Testis (tissue), 5 donors: ENCODE data around the gene NBPF26. TPM values are rescaled to one million over a fixed set of nuclear protein-coding genes. Genes with fewer than 3 reads are reported as not detected.
A peak's percentile ranks its signal among the peaks of the same experiment; 100 is the strongest.
"Not testable (repeated sequence)": the region's sequence is repeated elsewhere in the genome, so short reads cannot be mapped to it uniquely, and the experiment has no call there.

Experiments
- DNase-seq: peaks from one replicate; pipeline ENCODE4 v3.0.0-alpha.2; 2019
- H3K27ac ChIP-seq, 2 donors: fragments of 200-600 bp; sonication (generic); one replicate each; pipeline ENCODE4 v1.5.1; 2019
- H3K27me3 ChIP-seq: fragments of 200-600 bp; sonication (generic); one replicate; pipeline ENCODE4 v1.5.1; 2019
- H3K36me3 ChIP-seq: fragments of 200-600 bp; sonication (generic); one replicate; pipeline ENCODE4 v1.5.1; 2017; ENCODE audit warnings: low read depth; ENCODE audit errors: missing control alignments
- H3K4me1 ChIP-seq: fragments of 200-600 bp; sonication (generic); one replicate; pipeline ENCODE4 v1.5.1; 2019
- H3K4me3 ChIP-seq, 2 donors: fragments of 200-600 bp; sonication (generic); one replicate each; pipeline ENCODE4 v1.5.1; 2017 to 2019
- H3K9me3 ChIP-seq: fragments of 200-600 bp; sonication (generic); one replicate; pipeline ENCODE4 v1.5.1; 2017
- WGBS, 2 donors: methylation state at CpG; one replicate each; pipeline ENCODE4 v1.1.5; 2018; 5-methylcytosine and 5-hydroxymethylcytosine counted together
- intact Hi-C: fragments of 100-400 bp; cut with DNase I; formaldehyde crosslinking; loops from one replicate; pipeline ENCODE4 v1.15.1; 2023; ENCODE audit warnings: low total_unique reads
- long read RNA-seq, 2 donors: transcript quantifications; one replicate each; lab custom pipeline, GENCODE V29; 2026
- polyA plus RNA-seq: library from polyadenylated mRNA; stranded (reverse); fragments of 350-450 nt; fragmentation: Illumina TruSeq; extraction: RNeasy Lipid Tissue Mini Kit (QIAGEN cat#74804); gene quantifications from one replicate; pipeline ENCODE4 v1.2.3, GENCODE V29; 2014; ENCODE audit warnings: low read depth, low replicate concordance; ENCODE audit not compliant: insufficient read depth
- total RNA-seq, 2 donors: library from RNA; depleted of rRNA; stranded (reverse); fragments of >200 nt; gene quantifications; one replicate each; pipeline ENCODE4 v1.2.3, GENCODE V29; 2016

Gene NBPF26
- total RNA-seq (10 to 100 TPM; 31.7 to 41.2 TPM), polyA plus RNA-seq (19.5 TPM)
- long read RNA-seq, donor 1 = 0 reads
- long read RNA-seq, donor 2 = 0 reads

DNA sequence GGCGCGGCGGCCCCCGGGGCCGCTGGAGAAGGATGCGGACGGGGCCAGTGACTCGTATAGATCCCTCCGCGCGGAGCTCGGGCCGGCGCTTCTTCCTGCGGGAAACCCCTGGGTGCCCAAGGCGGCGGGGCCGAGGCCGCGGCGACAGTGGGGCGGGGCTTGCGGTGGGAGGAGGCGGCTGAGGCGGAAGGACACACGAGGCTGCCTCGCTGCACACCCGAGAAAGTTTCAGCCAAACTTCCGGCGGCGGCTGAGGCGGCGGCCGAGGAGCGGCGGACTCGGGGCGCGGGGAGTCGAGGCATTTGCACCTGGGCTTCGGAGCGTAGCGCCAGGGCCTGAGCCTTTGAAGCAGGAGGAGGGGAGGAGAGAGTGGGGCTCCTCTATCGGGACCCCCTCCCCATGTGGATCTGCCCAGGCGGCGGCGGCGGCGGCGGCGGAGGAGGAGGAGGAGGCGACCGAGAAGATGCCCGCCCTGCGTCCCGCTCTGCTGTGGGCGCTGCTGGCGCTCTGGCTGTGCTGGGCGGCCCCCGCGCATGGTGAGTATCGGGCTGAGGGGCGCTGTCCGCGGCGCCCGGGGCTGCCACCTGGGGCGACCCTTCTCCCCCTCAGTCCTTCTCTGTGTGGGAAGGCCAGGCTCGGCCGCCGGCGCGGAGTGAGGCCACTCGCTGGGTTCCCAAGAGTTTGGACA lies at the start of gene NBPF26:
Gene NBPF26, plus strand, starts transcription at position 231 of the 688 bp plus-strand sequence.
- WGBS, 2 donors = no CpG with 5 or more reads among the region's 74 CpGs

DNA sequence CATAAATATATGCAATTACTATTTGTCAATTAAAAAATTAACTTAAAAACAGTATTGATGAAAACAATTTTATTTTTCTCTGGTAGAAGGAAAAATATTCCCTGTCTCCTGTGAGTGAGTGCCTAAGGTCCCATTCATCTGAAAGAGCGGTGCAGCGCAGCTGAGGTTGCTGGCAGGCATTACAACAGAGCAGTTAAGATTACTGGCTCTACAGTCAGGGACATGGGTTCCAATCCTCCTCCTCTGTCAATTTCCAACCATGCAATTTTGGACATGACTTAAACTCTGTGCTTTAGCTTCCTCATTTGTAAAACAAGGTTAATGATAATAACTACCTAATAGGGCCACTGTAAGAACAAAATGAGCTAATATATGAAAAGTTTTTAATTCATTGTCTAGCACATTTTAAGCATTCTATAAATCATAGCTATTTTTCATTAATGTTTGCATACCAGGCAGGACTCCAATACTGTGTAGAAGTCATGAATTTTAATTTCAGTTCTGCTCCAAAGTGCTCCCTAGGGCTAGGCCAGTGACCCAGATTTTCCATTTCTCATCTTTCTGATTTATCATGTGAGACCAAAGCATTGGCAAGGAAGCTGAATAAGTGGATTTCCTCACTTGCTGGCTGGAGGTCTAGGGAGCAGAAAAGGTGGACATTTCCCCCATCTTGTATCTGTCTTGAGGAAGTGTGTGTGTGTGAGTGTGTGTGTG lies 43.5 kb upstream of the NBPF26 start:
- DNase-seq, H3K4me1 ChIP-seq, H3K9me3 ChIP-seq, H3K27me3 ChIP-seq, H3K4me3 ChIP-seq, H3K27ac ChIP-seq, intact Hi-C loops, H3K36me3 ChIP-seq: not testable (repeated sequence)
- 100% methylated on average over 2 of the region's 2 CpGs; no CpG with 5 or more reads in 1 of the 2 donors for WGBS, 2 donors

More for the DNA sequence above, at the start of gene NBPF26:
- peak within 1 kb of the TSS in 1 of 2 donors; percentile 53 for H3K27ac ChIP-seq
- H3K4me1 ChIP-seq, H3K27me3 ChIP-seq, intact Hi-C loops, H3K9me3 ChIP-seq, H3K36me3 ChIP-seq: not testable (repeated sequence)
- peak within 1 kb of the TSS in 1 of 2 donors; percentile 69 for H3K4me3 ChIP-seq
- peak; percentile 77 for DNase-seq

DNA sequence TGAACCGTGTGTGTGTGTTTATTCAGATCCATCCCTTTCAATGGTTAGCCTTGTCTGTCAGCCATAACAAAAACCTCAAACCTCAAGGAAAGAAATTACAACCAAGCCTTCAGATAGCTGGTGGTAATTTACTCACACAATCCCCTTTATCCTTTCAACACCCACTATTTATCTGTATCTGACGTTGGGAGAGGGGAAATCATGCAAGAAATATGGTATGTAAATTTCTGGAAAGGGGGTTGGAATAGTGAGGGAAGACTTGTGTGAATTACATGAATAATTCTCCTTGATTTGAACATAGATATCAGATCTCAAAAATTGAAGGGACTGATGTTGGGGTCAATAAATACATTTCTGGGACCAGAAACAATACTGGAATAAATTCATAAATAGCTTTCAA lies 42.8 kb upstream of the NBPF26 start:
- intact Hi-C loops, H3K4me3 ChIP-seq, H3K9me3 ChIP-seq, H3K4me1 ChIP-seq, H3K36me3 ChIP-seq, H3K27me3 ChIP-seq, DNase-seq, H3K27ac ChIP-seq: not testable (repeated sequence)
- WGBS, 2 donors = no CpG with 5 or more reads among the region's 2 CpGs

DNA sequence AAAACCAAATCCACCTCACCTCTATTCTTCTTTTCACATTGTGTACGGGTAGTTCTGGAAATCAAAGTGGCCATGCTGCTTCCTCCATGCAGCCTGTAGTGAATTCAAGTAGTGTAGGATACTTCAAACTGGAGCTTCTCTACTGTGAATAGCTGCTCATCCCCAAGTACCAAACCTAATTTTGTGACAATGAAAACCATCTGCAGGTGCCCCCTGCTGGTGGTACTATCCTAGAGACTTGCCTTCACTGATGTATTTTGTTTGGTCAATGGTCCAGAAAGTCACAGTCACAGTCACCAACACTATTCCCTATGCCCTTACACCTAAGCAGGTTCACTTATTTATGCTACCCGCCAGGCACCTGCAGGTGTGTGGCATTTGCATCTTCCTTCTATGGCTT lies 39.3 kb upstream of the NBPF26 start:
- intact Hi-C loops = not testable (repeated sequence)
- WGBS, 2 donors = no CpG with 5 or more reads among the region's 2 CpGs

GRCh38 chr1:120685622-120686021 lies 38.1 kb upstream of the NBPF26 start:
- H3K36me3 ChIP-seq, intact Hi-C loops, H3K9me3 ChIP-seq, DNase-seq, H3K4me3 ChIP-seq, H3K4me1 ChIP-seq, H3K27ac ChIP-seq, H3K27me3 ChIP-seq: not testable (repeated sequence)
- WGBS, 2 donors = no CpG with 5 or more reads among the region's 2 CpGs

More for the DNA sequence above, 39.3 kb upstream of the NBPF26 start:
- not testable (repeated sequence) for H3K4me3 ChIP-seq, H3K27ac ChIP-seq, H3K9me3 ChIP-seq, DNase-seq, H3K27me3 ChIP-seq, H3K4me1 ChIP-seq, H3K36me3 ChIP-seq

GRCh38 chr1:120687250-120687649 lies 36.5 kb upstream of the NBPF26 start:
- H3K9me3 ChIP-seq, H3K4me1 ChIP-seq, intact Hi-C loops, DNase-seq, H3K4me3 ChIP-seq, H3K36me3 ChIP-seq, H3K27ac ChIP-seq, H3K27me3 ChIP-seq: not testable (repeated sequence)
- no CpG with 5 or more reads among the region's 6 CpGs for WGBS, 2 donors

DNA sequence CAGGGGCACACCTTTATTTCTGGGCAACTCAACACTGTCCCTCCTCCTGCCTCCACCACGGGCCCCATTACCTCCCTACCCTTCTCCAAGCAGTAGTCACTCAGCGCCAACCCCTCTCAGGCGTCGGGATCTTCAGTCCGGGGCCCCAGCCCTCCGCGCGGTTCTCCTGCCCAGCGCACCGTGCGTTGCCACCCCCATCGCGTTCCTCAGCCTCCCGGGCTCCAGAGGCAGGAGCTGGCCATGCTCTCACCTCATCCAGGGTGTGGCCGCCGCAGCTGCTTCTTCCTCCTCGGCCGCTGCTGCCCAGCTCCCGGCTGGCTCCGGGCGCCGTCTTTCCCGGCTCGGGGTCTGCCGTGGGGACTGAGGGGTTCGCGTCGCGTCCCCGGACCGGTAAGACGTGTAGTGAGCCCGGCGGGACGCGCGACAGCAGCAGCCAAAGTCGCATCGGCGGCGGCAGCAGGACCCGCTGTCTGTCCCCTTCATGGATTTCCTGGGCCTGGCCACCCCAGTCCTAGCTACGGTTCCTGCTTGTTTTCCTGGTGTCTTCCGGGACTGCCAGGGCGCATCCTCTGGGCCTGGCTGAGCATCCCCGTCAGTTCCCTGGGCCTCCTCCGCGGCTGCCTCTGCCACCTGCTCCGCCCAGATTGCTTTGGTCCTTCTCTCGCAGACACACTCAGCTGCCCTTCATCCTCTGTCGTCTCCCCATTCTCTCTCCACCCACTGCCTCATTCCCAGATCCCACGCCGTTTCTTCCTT lies 22.8 kb upstream of the NBPF26 start:
- H3K27me3 ChIP-seq, DNase-seq, intact Hi-C loops, H3K27ac ChIP-seq, H3K9me3 ChIP-seq, H3K4me1 ChIP-seq, H3K36me3 ChIP-seq, H3K4me3 ChIP-seq: not testable (repeated sequence)
- WGBS, 2 donors = 0% methylated on average over 5 of the region's 53 CpGs; no CpG with 5 or more reads in 1 of the 2 donors

DNA sequence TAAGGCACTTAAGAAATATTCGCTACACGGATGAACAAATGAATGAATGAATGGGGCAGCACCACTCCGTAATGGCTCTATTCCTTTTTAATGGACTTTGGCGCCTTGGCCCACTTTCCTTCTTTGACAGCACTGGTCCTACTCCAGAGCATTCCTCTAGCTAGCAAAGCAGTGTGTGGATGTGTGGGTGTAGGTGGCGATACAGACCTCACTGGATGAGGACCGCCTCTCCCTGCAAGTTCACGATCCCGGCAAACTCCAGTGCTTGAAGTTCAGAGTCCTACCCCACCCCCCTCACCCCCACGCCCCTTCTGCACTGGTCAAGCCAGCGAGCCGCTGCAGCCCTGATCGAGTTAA lies 409 bp upstream of the NBPF26 start:
- H3K27ac ChIP-seq, H3K27me3 ChIP-seq, H3K36me3 ChIP-seq, DNase-seq, intact Hi-C loops, H3K9me3 ChIP-seq, H3K4me1 ChIP-seq: not testable (repeated sequence)
- peak overlapping the region in 1 of 2 donors; percentile 69 for H3K4me3 ChIP-seq
- WGBS, 2 donors = no CpG with 5 or more reads among the region's 12 CpGs

DNA sequence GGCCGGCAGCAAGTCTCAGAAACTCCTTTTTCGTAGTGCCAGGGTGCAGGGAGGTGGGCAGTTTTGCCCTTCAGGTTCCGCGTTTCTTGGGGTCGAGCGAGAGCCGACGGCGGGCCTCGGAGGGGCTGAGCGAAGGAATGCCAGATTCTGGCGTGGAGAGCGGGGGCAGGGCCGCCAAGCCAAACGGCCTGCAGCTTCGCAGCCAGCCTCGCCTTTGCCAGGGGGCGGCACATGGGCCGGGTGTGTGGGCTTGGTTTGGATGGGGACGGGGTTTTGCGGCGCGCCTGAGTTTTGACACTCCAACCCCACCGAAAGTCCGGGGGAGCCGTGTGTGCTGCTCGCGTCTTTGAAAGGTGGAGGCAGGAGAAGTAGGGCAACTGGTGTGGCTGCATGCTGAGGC lies 762 bp downstream of the NBPF26 start:
- DNase-seq = peak; percentile 12
- WGBS, 2 donors = no CpG with 5 or more reads among the region's 28 CpGs
- intact Hi-C loops, H3K36me3 ChIP-seq, H3K27me3 ChIP-seq, H3K4me1 ChIP-seq, H3K9me3 ChIP-seq: not testable (repeated sequence)
- Histone ChIP-seq H3K27ac (peak overlapping the region in 1 of 2 donors; percentile 53), H3K4me3 (peak overlapping the region in 1 of 2 donors; percentile 69)

DNA sequence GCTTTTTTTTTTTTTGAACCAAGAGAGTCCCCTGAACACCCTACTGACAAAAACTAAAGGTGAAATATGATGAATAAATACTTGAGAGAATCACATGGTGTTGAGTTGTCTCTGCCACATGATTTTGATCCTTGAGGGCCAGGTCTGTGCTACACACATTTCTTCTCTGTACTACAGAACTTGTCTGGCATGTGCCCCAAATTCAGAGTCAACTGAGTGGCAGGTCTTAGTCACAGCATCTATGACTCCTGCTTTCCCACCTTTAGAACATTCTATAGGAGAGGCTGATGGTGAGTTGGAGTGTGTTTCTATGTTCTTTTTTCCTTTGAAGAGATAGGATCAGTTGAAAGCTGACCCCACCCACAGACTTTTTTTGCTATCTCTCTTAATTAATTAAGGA lies 5.1 kb downstream of the NBPF26 start:
- DNase-seq, intact Hi-C loops, H3K36me3 ChIP-seq: not testable (repeated sequence)

DNA sequence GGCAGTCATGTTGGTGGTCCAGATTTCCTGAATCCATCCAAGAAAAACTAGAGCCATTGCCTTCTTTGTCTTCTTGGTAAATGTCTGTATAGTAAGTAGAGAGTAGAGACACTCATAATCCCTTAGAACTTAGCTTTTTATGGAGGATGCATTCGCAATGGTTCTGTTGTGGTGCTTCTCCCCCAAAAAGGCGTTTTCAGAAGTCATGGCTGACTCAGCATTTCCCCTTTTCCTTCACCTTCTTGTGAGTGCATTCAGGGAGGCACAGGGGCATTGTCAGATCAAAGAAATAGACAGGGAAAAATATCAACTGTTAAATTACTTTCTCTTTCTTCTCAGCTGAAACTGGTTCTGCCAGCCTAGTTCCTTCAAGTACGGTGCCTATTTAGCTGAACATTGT lies 45.3 kb downstream of the NBPF26 start:
- H3K27me3 ChIP-seq, H3K4me1 ChIP-seq, H3K27ac ChIP-seq, H3K4me3 ChIP-seq, intact Hi-C loops, H3K9me3 ChIP-seq, H3K36me3 ChIP-seq: not testable (repeated sequence)
- DNase-seq = peak; percentile 12
- no CpG with 5 or more reads among the region's 3 CpGs for WGBS, 2 donors

More for the DNA sequence above, 5.1 kb downstream of the NBPF26 start:
- H3K27ac ChIP-seq, H3K4me3 ChIP-seq, H3K27me3 ChIP-seq, H3K9me3 ChIP-seq, H3K4me1 ChIP-seq: not testable (repeated sequence)

DNA sequence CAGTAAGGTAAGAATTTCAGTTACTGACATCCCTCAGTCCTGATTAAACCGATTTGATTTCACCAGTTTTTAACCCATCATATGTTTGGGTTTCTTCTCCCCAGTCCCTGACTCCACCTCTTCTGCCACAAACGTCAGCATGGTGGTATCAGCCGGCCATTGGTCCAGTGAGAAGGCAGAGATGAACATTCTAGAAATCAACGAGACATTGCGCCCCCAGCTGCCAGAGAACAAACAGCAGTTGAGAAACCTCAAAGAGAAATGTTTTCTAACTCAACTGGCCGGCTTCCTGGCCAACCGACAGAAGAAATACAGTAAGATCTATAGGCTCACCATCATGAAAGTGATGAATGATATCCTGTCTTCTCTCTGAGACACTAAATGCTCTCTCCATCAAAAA lies 81.7 kb downstream of the NBPF26 start:
- intact Hi-C loops, H3K4me3 ChIP-seq, H3K27me3 ChIP-seq, H3K36me3 ChIP-seq, H3K9me3 ChIP-seq, H3K4me1 ChIP-seq, H3K27ac ChIP-seq: not testable (repeated sequence)
- peak; percentile 13 for DNase-seq
- WGBS, 2 donors = 70% methylated on average over 7 of the region's 7 CpGs; no CpG with 5 or more reads in 1 of the 2 donors
